HL-60 (cell line): ENCODE results near the gene NSUN6.

ENCODE experiments used
- DNase-seq, 2 experiments: peaks; one replicate each; pipeline ENCODE4 v3.0.0-alpha.2; 2010 to 2020; ENCODE audit warnings: low read depth in 1 of 2, low spot score in 1 of 2
- H3K27ac ChIP-seq: fragments of 250-450 bp; sonication (Bioruptor Pico); replicated peaks from 2 replicates; pipeline ENCODE4 v1.5.1; 2020; ENCODE audit warnings: mild to moderate bottlenecking, moderate library complexity
- H3K27me3 ChIP-seq: fragments of 250-450 bp; sonication (Bioruptor Pico); 2 replicates; pipeline ENCODE4 v1.5.1; 2021; ENCODE audit warnings: mild to moderate bottlenecking, moderate library complexity; ENCODE audit not compliant: insufficient read depth, poor library complexity, severe bottlenecking
- H3K4me3 ChIP-seq: replicated peaks from 2 replicates; pipeline ENCODE4 v1.5.1; 2011; ENCODE audit warnings: mild to moderate bottlenecking, control low read depth, low read length; ENCODE audit not compliant: insufficient read depth
- CTCF ChIP-seq: IDR thresholded peaks from one replicate; pipeline ENCODE4 v1.5.1; 2011; ENCODE audit warnings: low read length, control low read depth, inconsistent platforms; ENCODE audit not compliant: insufficient read depth
- GABPA ChIP-seq: IDR thresholded peaks from 2 replicates; pipeline ENCODE4 v1.6.1; 2012; ENCODE audit warnings: low read depth
- POLR2AphosphoS5 ChIP-seq: IDR thresholded peaks from 2 replicates; pipeline ENCODE4 v1.6.1; 2012; ENCODE audit warnings: low read depth
- REST ChIP-seq: IDR thresholded peaks from 2 replicates; pipeline ENCODE4 v1.6.1; 2012; ENCODE audit warnings: low read depth; ENCODE audit not compliant: insufficient replicate concordance
- SPI1 ChIP-seq: IDR thresholded peaks from 2 replicates; pipeline ENCODE4 v1.6.1; 2012; ENCODE audit warnings: low read depth, mild to moderate bottlenecking, borderline replicate concordance

The NSUN6 gene

GRCh38 chr10:18659819-18660535 lies 8.6 kb upstream of the NSUN6 start:
- DNase-seq: no peak
- Histone ChIP-seq H3K27me3 (no peaks in the 10 kb centered on the region), H3K27ac (peak overlapping the region; percentile 85), H3K4me3 (peak overlapping the region; percentile 74)
- no peak for TF ChIP-seq REST
- no peak for TF ChIP-seq SPI1
- TF ChIP-seq CTCF: no peak
- no peak for TF ChIP-seq POLR2AphosphoS5
- no peak for TF ChIP-seq GABPA

- Histone ChIP-seq H3K4me3 (peak within 1 kb of the TSS; percentile 74), H3K27me3 (no peaks in the 10 kb centered on the region), H3K27ac (peak within 1 kb of the TSS; percentile 85)
- peak; percentile 77 to 87 for DNase-seq
- TF ChIP-seq GABPA (peak; percentile 70), POLR2AphosphoS5 (no peak; the same call in 1 of the 2 replicates)
Observed at GRCh38 chr10:18659125-18659818, 7.9 kb upstream of the NSUN6 start, which contains the start of gene ARL5B. ARL5B (plus strand) TSS chr10:18659431; CDS start chr10:18659638, 207 bp downstream.

GRCh38 chr10:18658271-18659124 lies 7.1 kb upstream of the NSUN6 start:
- H3K27me3 ChIP-seq: no peaks in the 10 kb centered on the region
- peak overlapping the region; percentile 85 for H3K27ac ChIP-seq
- no peak for DNase-seq
- peak overlapping the region; percentile 74 for H3K4me3 ChIP-seq
- TF ChIP-seq GABPA: no peak
- TF ChIP-seq SPI1: no peak
- TF ChIP-seq POLR2AphosphoS5: no peak
- TF ChIP-seq REST: no peak
- TF ChIP-seq CTCF: no peak

GRCh38 chr10:18656724-18657123 lies 5.3 kb upstream of the NSUN6 start:
- Histone ChIP-seq H3K4me3 (no peak overlapping the region), H3K27ac (no peak overlapping the region), H3K27me3 (no peaks in the 10 kb centered on the region)
- TF ChIP-seq POLR2AphosphoS5 (no peak), SPI1 (no peak), REST (no peak), GABPA (no peak), CTCF (no peak)
- no peak for DNase-seq
